Astrocyte (in vitro differentiated cells and primary cell): ENCODE measurements around the gene VWF. TPM values are rescaled to one million over a fixed set of nuclear protein-coding genes. Genes with fewer than 3 reads are reported as not detected.

Source experiments
- DNase-seq: peaks from one replicate; pipeline ENCODE4 v3.0.0-alpha.2; 2010; ENCODE audit warnings: low read depth
- FAIRE-seq: peaks from 2 replicates; lab custom pipeline; 2011; peaks lifted over from hg19 to GRCh38; lab: Jason Lieb, UNC
- H2AFZ ChIP-seq: 2 replicates; pipeline ENCODE4 v1.6.0; 2012; ENCODE audit warnings: low read depth, low read length, inconsistent platforms
- H3K27ac ChIP-seq: 2 replicates; pipeline ENCODE4 v1.5.1; 2011; ENCODE audit warnings: low read depth, low read length, inconsistent platforms
- H3K27me3 ChIP-seq: 2 replicates; pipeline ENCODE4 v1.6.0; 2011; ENCODE audit warnings: low read length, inconsistent platforms; ENCODE audit not compliant: insufficient read depth
- H3K36me3 ChIP-seq: 2 replicates; pipeline ENCODE4 v1.5.1; 2011; ENCODE audit warnings: low read length, inconsistent platforms; ENCODE audit not compliant: insufficient read depth
- H3K4me1 ChIP-seq: 2 replicates; pipeline ENCODE4 v1.5.1; 2011; ENCODE audit warnings: low read length, inconsistent platforms; ENCODE audit not compliant: insufficient read depth
- H3K4me2 ChIP-seq: 2 replicates; pipeline ENCODE4 v1.6.0; 2012; ENCODE audit warnings: low read length, inconsistent platforms
- H3K4me3 ChIP-seq: 2 replicates; pipeline ENCODE4 v1.5.1; 2011; ENCODE audit warnings: low read depth, mild to moderate bottlenecking, low read length, inconsistent platforms; ENCODE audit not compliant: insufficient read depth
- H3K79me2 ChIP-seq: 2 replicates; pipeline ENCODE4 v1.6.0; 2012; ENCODE audit warnings: mild to moderate bottlenecking, low read length, inconsistent platforms; ENCODE audit not compliant: insufficient read depth
- H3K9ac ChIP-seq: 2 replicates; pipeline ENCODE4 v1.6.0; 2012; ENCODE audit warnings: mild to moderate bottlenecking, low read length, inconsistent platforms
- H3K9me3 ChIP-seq: 2 replicates; pipeline ENCODE4 v1.5.1; 2012; ENCODE audit warnings: low read depth, mild to moderate bottlenecking, low read length, inconsistent platforms; ENCODE audit not compliant: insufficient read depth
- H4K20me1 ChIP-seq: 2 replicates; pipeline ENCODE4 v1.6.0; 2012; ENCODE audit warnings: low read length, inconsistent platforms; ENCODE audit not compliant: insufficient read depth
- H3K27ac Mint-ChIP-seq: one replicate; pipeline ENCODE4 v1.8.0; 2021; ENCODE audit warnings: mild to moderate bottlenecking, mixed read lengths; ENCODE audit not compliant: unreplicated experiment
- H3K27me3 Mint-ChIP-seq: one replicate; pipeline ENCODE4 v1.8.0; 2021; ENCODE audit warnings: low read depth, mixed read lengths; ENCODE audit not compliant: unreplicated experiment
- H3K36me3 Mint-ChIP-seq: one replicate; pipeline ENCODE4 v1.8.0; 2021; ENCODE audit warnings: low read depth, mixed read lengths; ENCODE audit not compliant: unreplicated experiment
- H3K4me1 Mint-ChIP-seq: one replicate; pipeline ENCODE4 v1.8.0; 2021; ENCODE audit warnings: low read depth, mixed read lengths; ENCODE audit not compliant: unreplicated experiment
- H3K4me3 Mint-ChIP-seq: one replicate; pipeline ENCODE4 v1.8.0; 2021; ENCODE audit warnings: mild to moderate bottlenecking, moderate library complexity, mixed read lengths; ENCODE audit not compliant: unreplicated experiment
- H3K9me3 Mint-ChIP-seq: one replicate; pipeline ENCODE4 v1.8.0; 2021; ENCODE audit warnings: mild to moderate bottlenecking, mixed read lengths; ENCODE audit not compliant: unreplicated experiment
- CTCF ChIP-seq: IDR thresholded peaks from 2 replicates; pipeline ENCODE4 v1.5.1; 2011; ENCODE audit warnings: low read depth, mild to moderate bottlenecking, inconsistent platforms, low read length, moderate library complexity; ENCODE audit not compliant: insufficient read depth
- EZH2 ChIP-seq: IDR thresholded peaks from 2 replicates; pipeline ENCODE4 v1.6.1; 2012; ENCODE audit warnings: mild to moderate bottlenecking, low read length, inconsistent platforms; ENCODE audit not compliant: insufficient read depth
- total RNA-seq: library from RNA; stranded (reverse); gene quantifications from 2 replicates; pipeline ENCODE4 v1.2.1, GENCODE V29; 2021

VWF gene
- total RNA-seq, 1 donor from 2014 or later: 0.23 TPM

DNA sequence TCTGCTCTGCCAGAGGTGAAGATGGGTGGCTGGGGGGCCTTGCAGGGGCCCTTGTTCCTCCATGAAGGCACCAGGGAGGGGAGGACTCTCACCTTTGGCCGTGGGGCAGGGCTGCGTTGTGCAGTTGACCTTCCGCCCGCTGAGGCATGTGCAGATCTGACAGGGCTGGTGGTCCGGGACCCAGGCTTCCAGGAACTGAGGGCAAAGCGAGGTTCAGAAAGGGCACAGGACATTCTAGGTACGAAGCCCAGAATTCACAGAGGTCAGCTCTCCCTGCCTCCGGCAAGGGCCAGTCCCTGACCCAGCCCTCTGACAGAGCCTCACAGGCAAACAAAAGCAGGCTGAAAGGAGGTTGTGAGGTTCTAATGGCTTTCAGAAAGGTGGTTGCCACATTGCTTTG, 139.0 kb downstream of the VWF start:
- Histone ChIP-seq H3K4me3 (no peak overlapping the region), H3K9me3 (no peaks in the 10 kb centered on the region), H3K9ac (no peak overlapping the region), H3K27ac (no peak overlapping the region), H3K4me1 (no peaks in the 10 kb centered on the region), H3K79me2 (no peaks in the 10 kb centered on the region), H3K4me2 (no peak overlapping the region), H4K20me1 (no peaks in the 10 kb centered on the region), H3K36me3 (no peaks in the 10 kb centered on the region), H3K27me3 (peaks cover 12% of the 10 kb centered on the region), H2AFZ (no peak overlapping the region)
- H3K4me1 Mint-ChIP-seq: no peaks in the 10 kb centered on the region
- DNase-seq (no peak), FAIRE-seq (no peak)
- H3K27me3 Mint-ChIP-seq: peaks cover 4% of the 10 kb centered on the region
- TF ChIP-seq EZH2 (no peak), CTCF (no peak)
- no peaks in the 10 kb centered on the region for H3K36me3 Mint-ChIP-seq
- H3K27ac Mint-ChIP-seq: no peak overlapping the region
- no peak overlapping the region for H3K4me3 Mint-ChIP-seq
- H3K9me3 Mint-ChIP-seq: no peaks in the 10 kb centered on the region

DNA sequence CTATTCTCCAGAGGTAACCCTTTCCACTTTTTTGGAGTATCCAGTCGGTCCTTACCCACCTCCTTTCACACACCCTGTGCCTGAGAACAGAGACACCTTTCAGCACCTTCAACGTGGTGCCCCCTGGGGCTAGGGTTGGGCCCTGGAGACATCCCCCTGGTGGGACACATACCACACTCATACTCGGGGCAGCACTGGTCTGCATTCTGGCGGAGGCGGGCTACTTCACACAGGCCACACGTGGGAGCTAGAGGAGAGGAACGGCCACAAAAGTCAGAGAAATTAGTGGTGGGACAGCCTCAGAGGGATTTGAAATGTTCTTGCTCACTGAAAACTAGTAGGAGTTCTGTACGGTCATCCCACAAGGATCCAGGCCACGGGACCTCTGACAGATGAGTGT, 139.6 kb downstream of the VWF start:
- TF ChIP-seq EZH2 (no peak), CTCF (no peak)
- H3K27ac ChIP-seq: no peak overlapping the region
- no peak for DNase-seq
- H3K4me2 ChIP-seq: no peak overlapping the region
- H2AFZ ChIP-seq: no peak overlapping the region
- H3K36me3 Mint-ChIP-seq: no peaks in the 10 kb centered on the region
- H3K4me3 Mint-ChIP-seq: no peak overlapping the region
- no peaks in the 10 kb centered on the region for H3K36me3 ChIP-seq
- H3K27me3 Mint-ChIP-seq: peaks cover 7% of the 10 kb centered on the region
- no peak for FAIRE-seq
- H3K9me3 ChIP-seq: no peaks in the 10 kb centered on the region
- H4K20me1 ChIP-seq: no peaks in the 10 kb centered on the region
- no peak overlapping the region for H3K9ac ChIP-seq
- H3K27me3 ChIP-seq: peaks cover 12% of the 10 kb centered on the region
- H3K4me3 ChIP-seq: no peak overlapping the region
- H3K4me1 Mint-ChIP-seq: no peaks in the 10 kb centered on the region
- no peaks in the 10 kb centered on the region for H3K79me2 ChIP-seq
- H3K4me1 ChIP-seq: no peaks in the 10 kb centered on the region
- peaks cover 2% of the 10 kb centered on the region for H3K9me3 Mint-ChIP-seq
- H3K27ac Mint-ChIP-seq: no peak overlapping the region

GRCh38 chr12:5982106-5982505, 142.4 kb downstream of the VWF start:
- peaks cover 12% of the 10 kb centered on the region for H3K27me3 ChIP-seq
- H3K36me3 Mint-ChIP-seq: no peaks in the 10 kb centered on the region
- no peak overlapping the region for H3K4me2 ChIP-seq
- H3K27ac ChIP-seq: no peak overlapping the region
- peaks cover 2% of the 10 kb centered on the region for H3K9me3 Mint-ChIP-seq
- no peaks in the 10 kb centered on the region for H4K20me1 ChIP-seq
- DNase-seq (no peak), FAIRE-seq (no peak)
- H3K4me1 ChIP-seq: no peaks in the 10 kb centered on the region
- TF ChIP-seq EZH2 (no peak), CTCF (no peak)
- no peaks in the 10 kb centered on the region for H3K36me3 ChIP-seq
- H3K79me2 ChIP-seq: no peaks in the 10 kb centered on the region
- H3K4me1 Mint-ChIP-seq: no peaks in the 10 kb centered on the region
- H3K4me3 ChIP-seq: no peak overlapping the region
- no peak overlapping the region for H3K27ac Mint-ChIP-seq
- no peak overlapping the region for H2AFZ ChIP-seq
- H3K27me3 Mint-ChIP-seq: peaks cover 7% of the 10 kb centered on the region
- H3K9me3 ChIP-seq: no peaks in the 10 kb centered on the region
- H3K4me3 Mint-ChIP-seq: no peak overlapping the region
- H3K9ac ChIP-seq: no peak overlapping the region
